GM21367 (cell line): ENCODE measurements around the gene PLA2G12A.

Source experiments
- ATAC-seq: cut with Tn5 transposase; IDR thresholded peaks from one replicate; pipeline ENCODE4 v1.9.1; 2021; ENCODE audit not compliant: unreplicated experiment

PLA2G12A gene

DNA sequence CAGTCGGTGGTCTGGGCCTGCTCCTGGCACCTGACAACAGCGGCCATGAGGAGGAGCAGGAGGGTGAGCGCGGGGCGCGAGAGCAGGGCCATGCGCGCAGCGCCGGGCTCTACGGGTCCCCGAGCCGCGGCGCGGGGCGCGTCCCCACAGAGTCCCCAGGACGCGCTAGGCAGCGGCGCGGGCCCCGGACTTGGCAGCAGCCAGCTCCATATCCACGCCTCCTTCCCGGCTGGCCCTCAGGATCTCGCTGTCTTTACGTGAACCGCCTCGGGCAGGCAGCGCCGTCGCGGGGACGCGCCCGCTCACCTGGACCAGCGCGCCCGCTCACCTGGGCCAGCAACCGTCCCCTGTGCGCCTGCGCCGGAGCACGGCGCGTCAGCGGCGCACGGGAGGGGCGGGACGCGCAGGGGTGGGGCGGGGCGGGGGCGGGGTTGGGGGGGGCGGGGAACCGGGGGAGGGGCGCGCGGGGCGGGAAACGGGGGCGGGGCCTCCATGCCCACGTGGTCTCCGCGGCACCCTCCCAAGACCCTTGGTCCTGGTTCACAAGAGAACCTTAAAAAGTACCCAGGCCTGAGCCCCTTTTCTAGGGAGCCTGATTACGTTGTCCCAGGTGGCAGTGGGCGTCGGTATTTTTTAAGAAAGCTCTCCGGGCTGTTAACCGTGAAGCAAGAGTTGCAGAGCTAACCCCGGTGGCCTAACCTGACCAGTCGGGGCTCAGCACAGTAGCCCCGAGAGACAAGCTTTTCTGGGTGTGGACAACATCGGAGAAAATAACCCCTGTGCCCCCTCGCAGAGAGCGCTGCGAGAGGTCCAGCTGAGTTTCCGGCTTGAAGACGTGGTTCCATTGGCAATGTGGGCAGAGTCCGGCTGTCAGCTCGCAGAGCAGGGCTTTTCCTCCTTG lies at the start of gene PLA2G12A:
Gene PLA2G12A (minus strand): TSS at position 353 of the 901 bp plus-strand sequence. CDS start 261 bp downstream, at position 92.
- peak; percentile 83 for ATAC-seq

DNA sequence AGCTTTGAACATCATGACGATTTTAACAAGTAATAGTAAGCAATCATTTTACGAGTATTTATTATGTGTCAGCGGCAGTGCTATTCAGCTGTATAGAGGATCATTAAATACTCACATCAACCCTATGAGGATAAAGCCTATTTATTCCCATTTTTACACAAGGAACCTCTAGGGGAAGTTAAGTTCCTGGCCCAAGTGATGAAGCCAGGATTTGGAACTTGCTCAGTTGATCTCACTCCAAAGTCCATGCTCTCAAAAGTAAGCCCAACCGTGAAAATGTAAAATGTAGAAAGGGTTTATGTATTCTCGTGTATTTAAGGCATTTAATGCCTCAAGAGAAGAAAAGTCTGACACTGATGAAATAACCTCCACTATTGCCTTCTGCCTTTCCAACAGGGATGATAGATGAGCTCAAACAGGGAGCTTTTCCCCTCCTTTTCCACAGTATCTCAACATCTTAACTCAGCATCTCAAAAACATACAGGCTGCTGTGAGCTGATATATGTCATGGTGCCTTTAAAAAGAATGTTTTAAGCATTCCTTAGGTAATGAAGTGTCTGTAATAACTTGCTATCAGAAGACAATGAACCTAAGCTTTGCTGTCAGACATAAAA lies 35.0 kb upstream of the PLA2G12A start:
- no peak for ATAC-seq

DNA sequence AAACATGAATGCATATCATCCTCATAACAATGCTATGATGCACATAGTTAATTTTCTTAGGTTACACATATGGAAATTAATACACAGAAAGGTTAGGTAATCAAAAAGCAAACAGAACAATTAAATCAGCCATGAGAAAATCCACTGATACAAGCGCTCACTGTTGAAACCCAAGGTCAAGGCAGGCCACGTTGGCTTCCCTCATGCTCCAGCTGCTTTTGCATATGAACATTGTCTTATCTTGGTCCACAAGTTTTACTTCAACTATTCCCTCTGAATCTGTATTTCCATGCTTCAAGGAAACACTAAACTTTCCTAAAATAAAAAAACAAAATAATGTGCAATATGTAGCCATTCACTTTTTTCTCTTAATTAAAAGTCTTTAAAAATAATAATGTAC lies 34.5 kb upstream of the PLA2G12A start:
- ATAC-seq = no peak

DNA sequence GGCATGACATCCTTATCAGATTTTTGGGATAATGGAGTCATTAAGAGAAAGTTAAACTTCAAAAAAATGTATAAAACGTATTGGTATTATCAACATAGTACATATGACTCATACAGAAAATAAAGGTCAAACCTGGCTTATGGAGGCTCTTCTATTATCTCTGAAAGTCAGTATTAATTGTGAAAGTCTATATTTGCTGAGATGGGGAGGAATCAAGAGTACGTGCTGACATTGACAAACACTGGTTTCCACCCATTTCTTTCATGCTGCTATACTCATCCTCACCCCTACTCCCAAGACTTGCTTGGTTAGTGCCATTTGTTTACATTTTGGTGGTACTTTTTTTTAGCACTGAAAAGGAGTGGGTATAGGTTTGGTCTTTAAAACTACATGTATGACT lies 30.8 kb upstream of the PLA2G12A start:
- ATAC-seq = no peak

DNA sequence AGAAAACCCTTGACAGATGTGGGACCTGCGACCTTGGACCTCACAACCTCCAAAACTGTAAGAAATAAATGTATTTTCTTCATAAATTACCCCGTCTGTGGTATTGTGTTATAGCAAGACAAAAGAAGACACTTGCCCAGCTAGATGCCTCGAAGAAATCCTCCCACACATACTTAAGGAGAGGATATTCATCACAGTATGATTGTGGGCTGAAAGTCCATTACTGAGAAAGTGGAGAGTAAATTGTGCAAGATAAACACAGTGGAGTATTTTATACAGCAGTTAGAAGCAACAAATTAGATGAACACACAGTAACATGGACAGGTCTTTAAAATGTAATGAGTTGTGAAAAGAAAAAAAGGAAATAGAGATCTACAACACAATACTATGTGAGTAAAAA lies 25.8 kb upstream of the PLA2G12A start:
- ATAC-seq = no peak

DNA sequence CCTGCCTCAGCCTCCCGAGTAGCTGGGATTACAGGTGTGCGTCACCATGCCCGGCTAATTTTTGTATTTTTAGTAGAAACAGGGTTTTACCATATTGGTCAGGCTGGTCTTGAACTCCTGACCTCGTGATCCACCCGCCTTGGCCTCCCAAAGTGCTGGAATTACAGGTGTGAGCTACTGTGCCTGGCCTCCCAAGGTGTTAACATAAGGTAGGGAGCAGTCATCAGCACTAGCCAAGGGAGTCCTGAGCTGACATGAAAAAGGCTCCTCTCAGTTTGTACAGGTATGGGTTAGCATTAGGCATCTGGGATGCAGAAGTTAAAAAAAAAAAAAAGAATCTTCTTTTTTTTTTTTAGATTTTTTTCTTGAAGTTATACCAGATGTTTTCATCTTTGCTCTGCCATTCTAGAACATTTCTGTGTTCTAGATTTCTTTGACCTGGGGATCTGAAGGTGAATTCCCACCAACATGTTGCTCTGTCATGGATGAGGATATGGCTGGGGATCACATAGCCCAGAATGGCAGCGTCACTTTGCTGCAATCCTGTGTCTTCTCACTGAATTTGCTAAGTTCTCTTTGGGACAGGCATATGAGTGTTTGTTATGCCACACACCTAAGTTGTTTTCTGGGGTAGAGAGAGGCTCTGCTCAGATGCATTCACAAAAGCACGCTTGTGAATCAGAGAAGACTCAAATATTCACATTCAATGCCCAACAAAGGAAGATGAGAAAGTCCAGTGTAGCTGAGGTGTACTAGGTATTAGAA lies 24.4 kb upstream of the PLA2G12A start:
- no peak for ATAC-seq

DNA sequence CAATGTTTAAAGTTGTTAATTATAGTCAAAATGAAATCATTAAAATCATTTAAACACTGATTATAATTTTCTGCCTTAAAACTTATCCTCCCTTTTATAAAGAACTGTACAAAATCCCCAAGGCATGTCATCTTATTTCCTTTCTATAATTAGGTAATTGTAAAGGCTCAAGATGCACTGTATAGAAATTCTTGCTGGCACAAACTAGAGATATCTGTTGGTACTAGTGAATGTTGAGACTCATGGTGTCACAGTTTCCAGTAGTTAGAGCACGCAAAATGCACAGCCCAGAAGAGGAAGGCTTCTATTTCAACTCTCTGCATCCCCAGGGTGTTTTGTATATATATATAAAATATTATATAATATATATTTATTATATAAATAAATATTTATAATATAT lies 22.7 kb upstream of the PLA2G12A start:
- ATAC-seq = no peak

DNA sequence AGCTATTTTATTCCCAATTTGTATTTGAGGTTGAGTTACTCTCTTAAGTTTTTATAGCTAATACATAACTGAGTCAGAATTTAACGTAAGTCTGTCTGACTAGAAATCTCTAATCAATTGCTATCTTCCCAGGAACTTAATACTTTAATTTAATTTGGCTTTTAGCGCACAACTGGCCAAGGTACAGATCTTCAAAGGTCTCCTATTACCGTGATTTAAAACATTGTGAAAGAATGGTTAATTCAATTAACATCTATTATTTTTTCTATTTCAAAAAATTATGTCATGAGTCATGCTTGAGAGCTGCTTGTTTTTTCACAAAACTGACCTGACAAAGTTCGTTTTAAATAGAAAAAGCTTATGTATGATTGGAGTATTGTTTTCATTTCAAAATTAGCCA lies 22.0 kb upstream of the PLA2G12A start:
- ATAC-seq = no peak

DNA sequence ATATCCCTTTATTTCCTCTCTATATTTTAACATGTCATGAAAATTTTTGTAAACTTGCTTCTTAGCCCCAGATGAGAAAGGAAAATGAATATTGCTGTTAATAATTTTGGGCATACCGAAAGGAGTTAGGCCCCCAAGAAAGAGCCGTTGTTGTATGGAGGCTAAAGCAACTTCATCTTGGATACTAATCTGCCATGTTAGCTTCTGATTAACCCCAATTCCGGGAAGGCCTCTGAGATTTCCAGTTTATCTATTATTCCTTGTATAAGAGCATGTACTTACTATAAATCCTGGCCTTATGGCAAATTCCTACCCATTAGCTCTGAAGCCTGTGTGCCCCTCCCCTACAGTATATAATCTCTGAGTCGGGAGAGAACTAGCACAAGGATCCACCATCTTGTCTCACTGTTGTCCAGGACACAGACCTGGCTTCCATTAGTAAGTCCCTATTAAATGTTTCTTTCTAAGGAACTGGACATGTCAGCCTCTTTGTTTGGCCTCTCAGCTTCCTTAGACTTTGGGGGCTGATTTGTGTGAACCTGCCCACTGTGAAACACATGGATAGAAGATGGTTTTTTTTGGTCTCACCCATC lies 20.9 kb upstream of the PLA2G12A start:
- no peak for ATAC-seq

DNA sequence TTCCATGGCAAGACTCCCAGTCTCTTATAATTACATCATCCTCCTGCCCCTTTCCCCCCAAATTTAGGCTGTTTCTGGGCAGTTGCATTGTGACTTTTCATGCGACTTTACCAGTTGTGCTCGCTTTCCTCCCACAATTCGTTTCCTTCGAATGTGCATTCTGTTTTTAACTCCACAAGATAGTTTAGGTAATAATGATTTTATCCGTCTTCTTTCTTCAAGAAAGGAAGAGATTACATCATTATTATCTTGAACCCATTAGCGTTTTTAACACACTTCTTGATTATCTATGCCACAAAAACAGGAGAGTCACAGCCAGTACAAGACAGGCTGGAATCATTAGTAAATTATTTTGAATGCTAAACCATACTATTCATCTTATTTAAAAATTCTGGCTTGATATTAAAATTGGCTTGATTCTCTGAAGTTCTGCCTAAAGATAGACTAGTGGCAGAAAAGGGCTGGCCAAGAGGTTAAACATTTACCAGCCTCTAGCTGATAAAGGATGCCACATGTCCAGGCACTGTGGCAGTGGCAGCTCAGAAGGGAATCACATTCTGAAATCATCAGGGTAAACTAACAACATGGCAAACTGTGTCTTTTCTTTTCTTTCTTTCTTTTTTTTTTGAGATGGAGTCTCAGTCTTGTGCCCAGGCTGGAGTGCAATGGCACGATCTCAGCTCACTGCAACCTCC lies 19.7 kb upstream of the PLA2G12A start:
- ATAC-seq = no peak

DNA sequence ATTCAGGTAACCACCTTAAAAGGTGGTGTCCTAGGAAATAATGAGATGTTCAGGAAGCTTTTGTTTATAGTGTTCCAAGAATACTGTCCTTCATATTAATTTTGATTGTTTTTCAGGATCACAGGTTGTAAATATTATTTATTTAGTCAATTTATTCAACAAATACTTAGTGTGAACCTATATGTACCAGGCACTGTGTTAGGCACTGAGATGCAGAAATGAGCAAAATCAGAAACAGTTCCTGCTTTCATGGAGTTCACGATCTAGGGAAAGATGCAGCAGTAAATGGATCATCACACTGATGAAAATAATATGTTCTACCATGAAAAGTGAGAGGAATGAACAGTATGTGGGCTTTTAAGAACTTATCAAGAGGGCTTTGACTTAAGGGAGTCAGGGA lies 18.2 kb upstream of the PLA2G12A start:
- ATAC-seq = no peak

DNA sequence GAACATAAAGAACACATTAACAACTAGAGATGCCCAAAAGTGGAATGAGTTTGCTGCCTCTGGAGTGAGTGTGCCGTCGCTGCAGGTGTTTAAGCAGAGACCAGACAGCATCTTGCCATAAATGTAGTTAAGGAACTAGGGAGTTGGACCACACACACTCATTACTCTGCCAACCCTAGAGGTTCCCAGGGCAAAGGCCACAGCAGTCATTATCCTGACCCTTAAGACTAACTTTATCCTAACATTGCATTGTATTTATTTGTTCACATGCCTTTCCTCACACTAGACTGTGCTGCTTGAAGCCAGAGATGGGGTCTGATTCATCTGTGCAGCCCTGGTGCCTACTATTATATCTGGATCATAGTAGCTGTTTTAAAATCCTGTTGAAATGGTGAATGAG lies 16.9 kb upstream of the PLA2G12A start:
- no peak for ATAC-seq

DNA sequence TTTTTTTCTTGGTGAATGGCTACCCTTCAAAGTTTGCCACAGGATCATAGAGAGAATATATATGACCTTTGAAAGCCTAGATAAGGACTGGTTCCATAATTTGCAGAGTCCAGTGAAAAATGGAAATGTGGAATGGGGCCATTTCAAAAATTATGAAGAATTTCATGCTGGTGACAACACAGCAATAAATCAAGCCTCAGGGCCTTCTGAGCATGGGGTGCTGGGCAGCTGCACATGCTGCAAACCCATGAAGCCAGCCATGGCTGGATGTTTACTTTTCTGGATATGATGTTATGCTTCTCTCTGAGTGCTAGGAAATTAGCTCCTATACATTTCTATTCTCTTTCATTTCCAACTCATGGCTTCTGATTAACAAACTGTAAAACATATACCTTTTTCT lies 16.0 kb upstream of the PLA2G12A start:
- ATAC-seq = no peak

DNA sequence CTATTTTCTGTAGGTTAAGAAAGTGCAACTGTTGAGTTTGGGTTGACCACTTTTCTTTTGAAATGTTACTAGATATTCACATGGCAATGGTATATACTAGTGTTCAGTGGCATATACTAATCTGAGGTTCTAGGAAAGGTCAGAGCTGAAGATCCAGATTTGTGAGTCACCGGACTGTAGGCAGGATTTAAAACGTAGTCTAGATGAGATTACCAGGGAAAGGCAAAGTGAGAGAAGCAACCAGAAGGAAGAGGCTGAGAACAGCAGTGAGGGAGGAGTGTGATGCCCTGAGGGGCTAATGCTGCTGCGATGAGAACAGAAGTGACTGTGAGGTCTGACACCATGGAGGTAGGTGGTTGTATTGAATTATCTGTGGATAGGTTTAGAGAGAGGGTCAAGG lies 9.7 kb upstream of the PLA2G12A start:
- no peak for ATAC-seq

DNA sequence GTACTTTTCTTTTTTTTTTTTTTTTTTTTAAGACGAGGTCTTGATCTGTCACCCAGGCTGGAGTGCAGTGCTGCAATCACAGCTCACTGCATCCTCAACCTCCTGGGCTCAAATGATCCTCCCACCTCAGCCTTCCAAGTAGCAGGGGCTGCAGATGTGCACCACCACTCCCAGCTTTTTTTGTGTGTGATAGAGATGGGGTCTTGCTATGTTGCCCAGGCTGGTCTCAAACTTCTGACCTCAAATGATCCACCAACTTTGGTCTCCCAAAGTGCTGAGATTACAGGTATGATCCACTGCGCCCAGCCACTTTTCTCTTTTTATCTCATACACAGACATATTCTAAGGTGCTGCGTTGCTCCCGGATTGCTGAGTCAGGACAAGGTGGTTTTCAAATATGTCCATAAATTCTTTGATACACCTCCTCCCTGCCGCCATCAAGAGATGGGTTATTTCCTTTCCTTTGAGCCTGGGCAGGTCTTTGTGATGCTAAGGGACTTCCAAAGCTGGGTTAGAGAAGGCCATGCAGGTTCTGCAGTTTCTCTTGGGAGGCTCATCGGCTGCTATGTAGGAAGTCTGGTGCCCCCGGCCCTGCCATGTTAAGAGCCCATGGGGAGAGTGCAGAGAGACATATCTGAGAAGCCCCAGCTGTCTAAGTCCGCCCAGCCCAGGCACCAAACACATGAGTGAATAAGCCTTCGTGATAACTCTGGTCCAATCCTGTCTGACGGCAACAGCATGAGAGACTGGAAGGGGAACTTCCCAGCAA lies 8.4 kb upstream of the PLA2G12A start:
- no peak for ATAC-seq

DNA sequence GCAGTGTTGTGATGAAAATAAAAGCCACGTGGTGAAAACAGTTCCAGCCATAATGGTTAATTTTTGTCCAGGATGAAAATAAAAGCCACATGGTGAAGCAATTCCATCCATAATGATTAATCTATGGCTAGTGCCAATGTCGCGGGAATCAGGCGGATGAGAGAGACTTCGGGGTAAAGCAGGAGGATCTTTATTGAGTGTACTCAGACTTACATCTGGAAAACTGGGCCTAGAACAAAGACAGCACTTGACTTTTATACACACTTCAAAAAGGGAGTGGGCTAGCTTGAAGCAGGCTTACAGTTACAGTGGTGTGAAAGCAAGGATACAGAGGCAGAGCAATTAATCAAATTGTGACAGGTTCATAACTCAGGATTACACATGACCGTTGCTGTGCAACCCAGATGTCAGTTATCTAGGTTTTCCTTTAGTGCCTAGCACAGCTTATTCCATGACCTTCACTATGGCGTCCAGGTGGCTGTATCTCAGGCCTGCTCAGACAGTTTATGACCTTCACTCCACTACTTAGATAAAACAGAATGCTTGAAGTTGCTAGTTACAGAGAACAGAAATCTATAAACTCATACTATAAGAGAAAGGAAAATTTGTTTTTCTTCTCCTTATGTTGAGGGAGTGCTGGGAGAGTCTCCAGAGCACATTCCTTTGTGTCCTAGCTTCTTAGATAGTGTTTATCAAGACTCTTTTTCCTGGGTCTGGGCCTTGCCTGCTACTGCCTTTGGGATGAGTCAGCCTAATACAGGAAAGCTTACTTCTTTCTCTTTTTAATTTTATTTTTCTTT lies 5.9 kb upstream of the PLA2G12A start:
- ATAC-seq = no peak

DNA sequence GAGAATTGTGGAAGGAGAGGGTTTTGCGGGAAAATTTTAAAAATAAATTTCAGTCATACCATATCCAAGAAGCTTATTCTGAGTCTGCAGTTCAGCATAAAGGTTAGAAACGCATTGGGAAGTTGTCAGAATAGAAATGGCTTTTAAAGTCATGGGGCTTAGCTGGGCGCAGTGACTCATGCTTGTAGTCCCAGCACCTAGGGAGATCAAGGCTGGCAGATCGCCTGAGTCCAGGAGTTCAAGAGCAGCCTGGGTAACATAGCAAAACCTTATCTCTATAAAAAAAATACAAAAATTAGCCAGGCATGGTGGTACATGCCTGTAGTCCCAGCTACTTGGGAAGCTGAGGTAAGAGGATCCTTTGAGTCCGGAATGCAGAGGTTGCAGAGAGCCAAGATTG lies 3.9 kb upstream of the PLA2G12A start:
- ATAC-seq = no peak

DNA sequence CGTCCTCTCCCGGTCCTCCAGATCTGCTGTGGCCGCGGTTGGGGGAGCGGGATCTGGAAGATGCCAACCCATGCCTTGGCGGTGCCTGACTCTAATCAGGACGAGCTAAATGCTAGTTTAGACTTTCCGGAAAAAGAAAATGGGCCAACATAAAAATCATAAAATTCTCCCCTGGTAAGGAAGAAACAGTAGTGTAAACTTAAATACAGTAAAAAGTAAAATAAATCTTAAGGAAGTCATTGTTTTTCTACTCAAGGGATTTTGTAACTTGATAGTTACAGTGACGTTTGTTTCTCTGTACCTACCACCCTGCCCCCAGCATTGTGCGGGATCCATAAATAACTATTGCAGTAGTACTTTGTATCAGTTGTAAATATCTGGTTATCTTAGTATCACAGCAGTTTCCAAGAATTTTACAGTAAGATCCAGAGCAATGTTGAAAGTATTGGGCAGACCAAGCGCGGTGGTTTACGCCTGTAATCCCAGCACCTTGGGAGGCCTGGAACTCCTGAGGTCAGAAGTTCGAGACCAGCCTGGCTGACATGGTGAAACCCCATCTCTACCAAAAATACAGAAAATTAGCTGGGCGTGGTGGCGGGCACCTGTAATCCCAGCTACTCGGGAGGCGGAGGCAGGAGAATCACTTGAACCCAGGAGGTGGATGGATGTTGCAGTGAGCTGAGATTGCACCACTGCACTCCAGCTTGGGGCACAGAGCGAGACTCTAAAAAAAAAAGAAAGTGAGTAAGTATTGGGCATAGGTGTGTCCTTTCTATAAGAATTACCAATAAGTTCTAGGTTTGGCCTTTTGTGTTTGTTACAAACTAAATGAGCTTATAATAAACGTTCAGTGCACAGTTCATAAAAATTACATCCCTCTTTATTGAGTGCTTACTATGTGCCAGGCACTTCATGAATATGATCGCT lies 1.0 kb upstream of the PLA2G12A start:
- no peak for ATAC-seq
